Measurements from ENCODE around the gene DNAI4.

The DNAI4 gene

GRCh38 chr1:66954208-66954607 is 29.6 kb upstream of the DNAI4 start:
- Histone ChIP-seq H3K4me3 (replicated peaks; ENCODE audit: insufficient read depth, low read length) (no peak overlapping the region), H3K27ac (replicated peaks) (no peak overlapping the region), H3K27me3 (ENCODE audit: insufficient read depth, poor library complexity, severe bottlenecking) (no peaks in the 10 kb centered on the region)
- TF ChIP-seq REST (IDR thresholded peaks at IDR 0.05; ENCODE audit: insufficient replicate concordance, low read depth) (no peak), SPI1 (IDR thresholded peaks at IDR 0.05; ENCODE audit: borderline replicate concordance, low read depth) (no peak), GABPA (IDR thresholded peaks at IDR 0.05; ENCODE audit: low read depth) (no peak), POLR2AphosphoS5 (IDR thresholded peaks at IDR 0.05; ENCODE audit: low read depth) (no peak), CTCF (IDR thresholded peaks at IDR 0.05; ENCODE audit: insufficient read depth, low read length) (no peak)
- DNase-seq (ENCODE audit: low read depth in 1 of 2, low spot score in 1 of 2) = no peak

GRCh38 chr1:66951513-66951912 is 26.9 kb upstream of the DNAI4 start:
- DNase-seq (ENCODE audit: low read depth in 1 of 2, low spot score in 1 of 2) = no peak
- TF ChIP-seq GABPA (IDR thresholded peaks at IDR 0.05; ENCODE audit: low read depth) (no peak), REST (IDR thresholded peaks at IDR 0.05; ENCODE audit: insufficient replicate concordance, low read depth) (no peak)
- Histone ChIP-seq H3K27ac (replicated peaks) (no peak overlapping the region), H3K4me3 (replicated peaks; ENCODE audit: insufficient read depth, low read length) (no peak overlapping the region), H3K27me3 (ENCODE audit: insufficient read depth, poor library complexity, severe bottlenecking) (no peaks in the 10 kb centered on the region)

GRCh38 chr1:66947267-66947666 is 22.6 kb upstream of the DNAI4 start:
- no peak overlapping the region for H3K4me3 ChIP-seq (replicated peaks; ENCODE audit: insufficient read depth, low read length)
- 0 out of 2 replicates have a peak overlapping the region, but pooled peaks have one; percentile 38 for H3K27ac ChIP-seq (replicated peaks)
- no peak for DNase-seq (ENCODE audit: low read depth in 1 of 2, low spot score in 1 of 2)
- TF ChIP-seq POLR2AphosphoS5 (IDR thresholded peaks at IDR 0.05; ENCODE audit: low read depth) (no peak), SPI1 (IDR thresholded peaks at IDR 0.05; ENCODE audit: borderline replicate concordance, low read depth) (peak; percentile 65; the same call in 1 of the 2 replicates)
- H3K27me3 ChIP-seq (ENCODE audit: insufficient read depth, poor library complexity, severe bottlenecking) = no peaks in the 10 kb centered on the region

- no peak for DNase-seq (ENCODE audit: low read depth in 1 of 2, low spot score in 1 of 2)
- Histone ChIP-seq H3K4me3 (replicated peaks; ENCODE audit: insufficient read depth, low read length) (no peak overlapping the region), H3K27me3 (ENCODE audit: insufficient read depth, poor library complexity, severe bottlenecking) (no peaks in the 10 kb centered on the region), H3K27ac (replicated peaks) (no peak overlapping the region)
- no peak for TF ChIP-seq REST (IDR thresholded peaks at IDR 0.05; ENCODE audit: insufficient replicate concordance, low read depth)
- no peak for TF ChIP-seq GABPA (IDR thresholded peaks at IDR 0.05; ENCODE audit: low read depth)
- TF ChIP-seq POLR2AphosphoS5 (IDR thresholded peaks at IDR 0.05; ENCODE audit: low read depth) = no peak
- no peak for TF ChIP-seq SPI1 (IDR thresholded peaks at IDR 0.05; ENCODE audit: borderline replicate concordance, low read depth)
- no peak for TF ChIP-seq CTCF (IDR thresholded peaks at IDR 0.05; ENCODE audit: insufficient read depth, low read length)
These were observed 20.7 kb upstream of the DNAI4 start for GRCh38 chr1:66945316-66945715.
